Frontal cortex (tissue), 4 donors: Measurements from ENCODE around the gene KCTD2. TPM values are rescaled to one million over a fixed set of nuclear protein-coding genes. Genes with fewer than 3 reads are reported as not detected.

Experiments
- DNase-seq, 2 donors: peaks; one replicate each; pipeline ENCODE4 v3.0.0; 2012; ENCODE audit warnings: low spot score in 2 of 2
- FAIRE-seq: peaks from 2 replicates; lab custom pipeline; 2012; peaks lifted over from hg19 to GRCh38; lab: Jason Lieb, UNC
- total RNA-seq: library from RNA; depleted of rRNA; stranded (reverse); fragments of >200 nt; gene quantifications from one replicate; pipeline ENCODE4 v1.2.3, GENCODE V29; 2014
- donor health status: control.
- donor health status: control.
- donor health status: control.

The KCTD2 gene
- total RNA-seq, 1 donor from 2014 or later: 28.9 TPM

GRCh38 chr17:75047398-75048098 lies 523 bp downstream of the KCTD2 start:
- no peak for FAIRE-seq

GRCh38 chr17:75048249-75048878 lies 1.3 kb downstream of the KCTD2 start:
- FAIRE-seq (no peak), DNase-seq (no peak)

More at GRCh38 chr17:75047398-75048098, 523 bp downstream of the KCTD2 start:
- no peak for DNase-seq

- DNase-seq (no peak), FAIRE-seq (no peak)
Observed at GRCh38 chr17:75049057-75049456, 2.0 kb downstream of the KCTD2 start.

- DNase-seq: no peak
- no peak for FAIRE-seq
Observed at GRCh38 chr17:75049706-75050105, 2.7 kb downstream of the KCTD2 start.

GRCh38 chr17:75051941-75052340 lies 4.9 kb downstream of the KCTD2 start:
- no peak for FAIRE-seq
- no peak for DNase-seq

- DNase-seq: peak; percentile 81 to 84
- peak; percentile 66 for FAIRE-seq
Observed at GRCh38 chr17:75059369-75060345, 12.6 kb downstream of the KCTD2 start.

GRCh38 chr17:75060434-75061054 lies 13.5 kb downstream of the KCTD2 start:
- FAIRE-seq: no peak

GRCh38 chr17:75061055-75061438 lies 14.0 kb downstream of the KCTD2 start:
- FAIRE-seq (no peak), DNase-seq (no peak)

More at GRCh38 chr17:75060434-75061054, 13.5 kb downstream of the KCTD2 start:
- DNase-seq: no peak

- no peak for DNase-seq
- FAIRE-seq: no peak
Observed at GRCh38 chr17:75061618-75062017, 14.6 kb downstream of the KCTD2 start.

GRCh38 chr17:75063201-75063600 lies 16.2 kb downstream of the KCTD2 start:
- FAIRE-seq: no peak
- no peak for DNase-seq

- FAIRE-seq (no peak), DNase-seq (no peak)
Observed at GRCh38 chr17:75063626-75064025, 16.6 kb downstream of the KCTD2 start.

GRCh38 chr17:75064040-75064439 lies 17.0 kb downstream of the KCTD2 start:
- FAIRE-seq: no peak
- no peak for DNase-seq

GRCh38 chr17:75064460-75064859 lies 17.4 kb downstream of the KCTD2 start:
- DNase-seq (no peak), FAIRE-seq (no peak)

- FAIRE-seq: no peak
- no peak for DNase-seq
Observed at GRCh38 chr17:75064867-75065561, 18.0 kb downstream of the KCTD2 start.

GRCh38 chr17:75065562-75066151 lies 18.6 kb downstream of the KCTD2 start:
- no peak for DNase-seq
- FAIRE-seq: no peak

GRCh38 chr17:75067856-75068255 lies 20.8 kb downstream of the KCTD2 start:
- FAIRE-seq (no peak), DNase-seq (no peak)

- DNase-seq (no peak), FAIRE-seq (no peak)
Observed at GRCh38 chr17:75068750-75069149, 21.7 kb downstream of the KCTD2 start.

- no peak for DNase-seq
- no peak for FAIRE-seq
Observed at GRCh38 chr17:75069783-75070182, 22.8 kb downstream of the KCTD2 start.
